Right lobe of liver (tissue), 6 donors: ENCODE results near the gene SLC35A3. TPM values are rescaled to one million over a fixed set of nuclear protein-coding genes. Genes with fewer than 3 reads are reported as not detected.

Experiments
- ATAC-seq, 4 donors: fragments of 200-7000 bp; cut with Tn5 transposase; one replicate each; pipeline ENCODE4 v1.9.1; 2020; ENCODE audit warnings: mild to moderate bottlenecking in 4 of 4, moderate library complexity in 4 of 4
- DNase-seq, 3 donors: peaks; one replicate each; pipeline ENCODE4 v3.0.0-alpha.2; 2020
- H3K27ac ChIP-seq, 3 donors: fragments of 200-600 bp; one replicate each; pipeline ENCODE4 v1.8.0; 2022
- H3K27me3 ChIP-seq, 2 donors: fragments of 200-600 bp; one replicate each; pipeline ENCODE4 v1.8.0; 2022
- H3K36me3 ChIP-seq, 4 donors: fragments of 200-600 bp; sonication (generic) in 1 of 4; one replicate each; pipeline versions ENCODE4 v1.5.1 to v1.8.0; 2017 to 2022; ENCODE audit warnings: control low read depth in 1 of 4
- H3K4me1 ChIP-seq, 4 donors: fragments of 200-600 bp; sonication (generic) in 1 of 4; one replicate each; pipeline versions ENCODE4 v1.5.1 to v1.8.0; 2017 to 2022; ENCODE audit warnings: control low read depth in 1 of 4
- H3K4me3 ChIP-seq, 3 donors: fragments of 200-600 bp; one replicate each; pipeline ENCODE4 v1.8.0; 2022
- H3K9me3 ChIP-seq, 4 donors: fragments of 200-600 bp; sonication (generic) in 1 of 4; one replicate each; pipeline versions ENCODE4 v1.5.1 to v1.8.0; 2017 to 2022; ENCODE audit warnings: control low read depth in 1 of 4
- POLR2A ChIP-seq: fragments of 450-650 bp; IDR thresholded peaks from one replicate; pipeline ENCODE4 v1.6.1; 2017; ENCODE audit warnings: antibody characterized with exemption, mild to moderate bottlenecking
- WGBS: methylation state at CpG from one replicate; pipeline ENCODE4 v1.1.6; 2018; ENCODE audit warnings: low coverage, low lambda C conversion rate; ENCODE audit not compliant: insufficient coverage; ENCODE audit errors: missing lambda C conversion rate; 5-methylcytosine and 5-hydroxymethylcytosine counted together
- intact Hi-C, 2 donors: fragments of 100-400 bp; cut with DNase I; formaldehyde crosslinking; loops; one replicate each; pipeline versions ENCODE4 v1.11.2 to v1.14.1; 2022
- total RNA-seq, 6 experiments: library from RNA; depleted of rRNA in 2 of 6; stranded (reverse); fragments of >200 nt in 2 of 6; fragmentation: NEBNext Ultra II Directional in 3 of 6; extraction: Animal tissue kit (Norgen Biotek cat#: 25700) in 3 of 6; gene quantifications; one replicate each; pipeline versions ENCODE4 v1.1.0 to v1.2.4, GENCODE V29; 2016 to 2023
- TF ChIP-seq, protein P1 (sequence below), 4 donors: fragments of 200-600 bp in 3 of 4; fragments of 450-650 bp in 1 of 4; IDR thresholded peaks; one replicate each; pipeline versions ENCODE4 v1.5.1 to v1.8.0; 2016 to 2022; ENCODE audit warnings: antibody characterized with exemption in 4 of 4, mild to moderate bottlenecking in 2 of 4
- donor health status: DM: no; HTN: yes; CAD: no.
- donor health status: DM: no; HTN: no; CAD: no.
- donor health status: DM: no; HTN: no; CAD: no.
- donor health status: DM: no; HTN: yes; CAD: no.
- donor health status: DM: no; HTN: yes; CAD: no.

The SLC35A3 gene
- total RNA-seq, 6 experiments from 2014 or later = 15.5 to 29.8 (median 23.8) TPM

DNA sequence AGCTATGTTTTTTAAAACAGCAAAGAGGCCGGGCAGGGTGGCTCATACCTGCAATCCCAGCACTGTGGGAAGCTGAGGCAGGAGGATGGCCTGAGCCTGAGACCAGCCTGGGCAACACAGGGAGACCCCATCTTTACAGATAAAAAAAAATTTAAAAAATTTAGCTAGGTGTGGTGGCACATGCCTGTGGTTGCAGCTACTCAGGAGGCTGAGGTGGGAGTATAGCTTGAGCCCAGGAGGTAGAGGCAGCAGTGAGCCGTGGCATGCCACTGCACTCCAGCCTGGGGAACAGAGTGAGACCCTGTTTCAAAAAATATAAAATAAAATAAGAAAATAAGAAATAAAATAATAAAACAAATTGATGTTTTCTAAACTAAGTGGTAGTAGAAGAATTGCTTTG lies 8.4 kb downstream of the SLC35A3 start:
- TF ChIP-seq, protein P1, sequence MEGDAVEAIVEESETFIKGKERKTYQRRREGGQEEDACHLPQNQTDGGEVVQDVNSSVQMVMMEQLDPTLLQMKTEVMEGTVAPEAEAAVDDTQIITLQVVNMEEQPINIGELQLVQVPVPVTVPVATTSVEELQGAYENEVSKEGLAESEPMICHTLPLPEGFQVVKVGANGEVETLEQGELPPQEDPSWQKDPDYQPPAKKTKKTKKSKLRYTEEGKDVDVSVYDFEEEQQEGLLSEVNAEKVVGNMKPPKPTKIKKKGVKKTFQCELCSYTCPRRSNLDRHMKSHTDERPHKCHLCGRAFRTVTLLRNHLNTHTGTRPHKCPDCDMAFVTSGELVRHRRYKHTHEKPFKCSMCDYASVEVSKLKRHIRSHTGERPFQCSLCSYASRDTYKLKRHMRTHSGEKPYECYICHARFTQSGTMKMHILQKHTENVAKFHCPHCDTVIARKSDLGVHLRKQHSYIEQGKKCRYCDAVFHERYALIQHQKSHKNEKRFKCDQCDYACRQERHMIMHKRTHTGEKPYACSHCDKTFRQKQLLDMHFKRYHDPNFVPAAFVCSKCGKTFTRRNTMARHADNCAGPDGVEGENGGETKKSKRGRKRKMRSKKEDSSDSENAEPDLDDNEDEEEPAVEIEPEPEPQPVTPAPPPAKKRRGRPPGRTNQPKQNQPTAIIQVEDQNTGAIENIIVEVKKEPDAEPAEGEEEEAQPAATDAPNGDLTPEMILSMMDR (IDR thresholded peaks at IDR 0.05) = no peak
- no peak for TF ChIP-seq POLR2A
- no peaks in the 10 kb centered on the region for H3K4me1 ChIP-seq
- H3K9me3 ChIP-seq = no peaks in the 10 kb centered on the region
- intact Hi-C loops = no loop called here
- H3K36me3 ChIP-seq = peaks cover 0 to 4% (median 0%) of the 10 kb centered on the region in 4 donors
- ATAC-seq (no peak), DNase-seq (no peak)
- no peak overlapping the region for H3K27ac ChIP-seq
- WGBS = 88% methylated on average over 2 of the region's 2 CpGs
- no peaks in the 10 kb centered on the region for H3K27me3 ChIP-seq
- no peak overlapping the region for H3K4me3 ChIP-seq

DNA sequence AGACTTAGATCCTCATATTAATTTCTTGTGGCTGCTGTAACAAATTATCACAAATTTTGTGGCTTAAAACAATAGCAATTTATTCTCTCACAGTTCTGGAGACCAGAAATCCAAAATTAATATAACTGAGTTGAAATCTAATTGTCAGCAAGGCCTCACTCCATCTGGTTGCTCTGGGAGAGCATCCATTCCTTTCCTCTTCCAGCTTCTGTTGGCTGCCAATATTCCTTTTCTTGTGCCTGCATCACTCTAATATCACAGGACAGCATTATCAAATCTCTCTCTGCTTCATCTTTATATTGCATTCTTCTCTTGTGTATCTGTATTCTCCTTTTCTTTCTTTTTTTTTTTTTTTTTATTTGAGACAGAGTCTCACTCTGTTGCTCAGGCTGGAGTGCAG lies 9.3 kb downstream of the SLC35A3 start:
- no peaks in the 10 kb centered on the region for H3K27me3 ChIP-seq
- no peaks in the 10 kb centered on the region for H3K9me3 ChIP-seq
- H3K4me3 ChIP-seq = no peak overlapping the region
- no peak for TF ChIP-seq POLR2A
- TF ChIP-seq, protein P1 (IDR thresholded peaks at IDR 0.05) = no peak
- no peaks in the 10 kb centered on the region for H3K4me1 ChIP-seq
- intact Hi-C loops = no loop called here
- DNase-seq (no peak), ATAC-seq (no peak)
- H3K36me3 ChIP-seq = peaks cover 0 to 4% (median 0%) of the 10 kb centered on the region in 4 donors
- no peak overlapping the region for H3K27ac ChIP-seq

DNA sequence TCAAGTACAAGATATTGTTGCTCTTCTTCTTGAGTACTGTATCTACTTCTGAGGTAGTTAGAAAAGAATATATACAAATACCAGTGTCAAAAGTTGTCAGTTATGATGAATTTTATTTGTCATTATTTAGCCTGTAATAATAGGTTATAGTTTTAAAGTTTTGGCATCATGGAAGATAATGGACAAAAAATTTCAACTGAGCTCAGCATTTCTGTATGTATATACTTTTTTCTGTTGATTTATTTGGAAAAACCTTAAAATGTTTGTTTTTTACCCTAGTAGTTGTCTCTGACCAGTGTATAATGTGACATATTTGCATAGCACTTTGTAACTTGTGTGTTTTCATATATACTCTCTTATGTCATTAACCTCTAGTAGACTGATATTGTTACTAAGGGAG lies 11.1 kb downstream of the SLC35A3 start:
- no peaks in the 10 kb centered on the region for H3K9me3 ChIP-seq
- intact Hi-C loops = no loop called here
- H3K4me3 ChIP-seq = no peak overlapping the region
- no peaks in the 10 kb centered on the region for H3K36me3 ChIP-seq
- ATAC-seq (no peak), DNase-seq (no peak)
- no peaks in the 10 kb centered on the region for H3K27me3 ChIP-seq
- no peaks in the 10 kb centered on the region for H3K4me1 ChIP-seq
- no peak overlapping the region for H3K27ac ChIP-seq
- TF ChIP-seq, protein P1 (IDR thresholded peaks at IDR 0.05) = no peak
- TF ChIP-seq POLR2A = no peak

DNA sequence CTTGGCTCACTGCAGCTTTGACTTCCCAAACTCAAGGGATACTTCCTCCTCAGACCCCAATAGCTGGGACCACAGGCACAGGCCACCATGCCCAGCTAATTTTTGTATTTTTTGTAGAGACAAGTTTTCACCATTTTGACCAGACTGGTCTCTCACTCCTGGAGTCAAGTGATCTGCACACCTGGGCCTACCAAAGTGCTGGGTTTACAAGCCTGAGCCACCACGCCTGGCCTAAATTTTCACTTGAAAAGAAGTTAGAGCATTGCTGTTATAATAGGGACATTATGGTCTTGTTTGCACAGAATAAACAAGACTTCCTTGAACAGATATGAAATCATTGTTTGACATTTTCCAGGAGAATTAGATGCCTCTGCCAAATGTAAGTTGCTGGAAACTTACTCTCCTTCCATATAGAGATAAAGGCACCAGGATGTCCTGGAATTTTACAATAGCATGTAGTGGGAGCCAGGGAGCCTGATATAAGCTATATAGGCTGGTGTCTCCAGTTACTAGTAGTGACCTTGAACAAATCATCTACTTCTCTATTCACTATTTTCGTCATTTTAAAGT lies 16.9 kb downstream of the SLC35A3 start:
- no peaks in the 10 kb centered on the region for H3K27me3 ChIP-seq
- DNase-seq (no peak), ATAC-seq (peak; percentile 45 to 89 (median 66))
- TF ChIP-seq POLR2A = no peak
- TF ChIP-seq, protein P1 (IDR thresholded peaks at IDR 0.05) = no peak
- no peaks in the 10 kb centered on the region for H3K9me3 ChIP-seq
- 75% methylated on average over 2 of the region's 2 CpGs for WGBS
- H3K4me1 ChIP-seq = peaks cover 0 to 8% (median 0%) of the 10 kb centered on the region in 4 donors
- no peak overlapping the region for H3K4me3 ChIP-seq
- intact Hi-C loops = no loop called here
- no peaks in the 10 kb centered on the region for H3K36me3 ChIP-seq
- H3K27ac ChIP-seq = no peak overlapping the region

DNA sequence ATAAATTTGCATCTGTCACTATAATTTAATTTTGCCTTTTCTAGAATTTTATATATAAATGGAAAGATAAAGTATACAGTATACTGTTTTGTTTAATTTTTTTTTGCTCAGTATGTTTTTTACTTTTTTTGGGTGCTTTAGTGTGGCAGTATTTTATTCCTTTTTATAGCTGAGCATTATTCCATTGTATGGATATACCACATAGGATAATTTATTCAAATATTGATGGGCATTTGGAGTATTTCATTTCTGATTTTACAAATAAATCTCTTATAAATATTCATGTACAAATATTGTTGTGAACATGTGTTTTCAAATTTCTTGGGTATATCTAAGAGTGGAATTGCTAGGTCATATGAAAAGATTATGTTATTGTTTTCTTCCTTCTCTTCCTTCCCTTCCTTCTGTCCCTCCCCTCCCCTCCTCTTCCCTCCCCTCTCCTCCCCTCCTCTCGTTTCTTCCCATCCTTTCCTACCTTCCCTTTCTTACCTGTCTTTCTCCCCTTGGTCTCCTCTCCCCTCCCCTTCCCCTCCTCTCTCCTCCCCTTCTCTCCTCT lies 18.5 kb downstream of the SLC35A3 start:
- H3K9me3 ChIP-seq = no peaks in the 10 kb centered on the region
- H3K4me3 ChIP-seq = no peak overlapping the region
- no peak for TF ChIP-seq POLR2A
- TF ChIP-seq, protein P1 (IDR thresholded peaks at IDR 0.05) = no peak
- ATAC-seq (no peak), DNase-seq (no peak)
- H3K4me1 ChIP-seq = peaks cover 0 to 8% (median 0%) of the 10 kb centered on the region in 4 donors
- intact Hi-C loops = no loop called here
- H3K27ac ChIP-seq = no peak overlapping the region
- WGBS = 100% methylated on average over 1 of the region's 1 CpG
- H3K27me3 ChIP-seq = no peaks in the 10 kb centered on the region
- no peaks in the 10 kb centered on the region for H3K36me3 ChIP-seq
